ENCODE data around the gene PITPNC1. TPM values are rescaled to one million over a fixed set of nuclear protein-coding genes. Genes with fewer than 3 reads are reported as not detected.

PITPNC1 gene
- total RNA-seq, 1 donor from 2014 or later = 28.7 TPM

DNA sequence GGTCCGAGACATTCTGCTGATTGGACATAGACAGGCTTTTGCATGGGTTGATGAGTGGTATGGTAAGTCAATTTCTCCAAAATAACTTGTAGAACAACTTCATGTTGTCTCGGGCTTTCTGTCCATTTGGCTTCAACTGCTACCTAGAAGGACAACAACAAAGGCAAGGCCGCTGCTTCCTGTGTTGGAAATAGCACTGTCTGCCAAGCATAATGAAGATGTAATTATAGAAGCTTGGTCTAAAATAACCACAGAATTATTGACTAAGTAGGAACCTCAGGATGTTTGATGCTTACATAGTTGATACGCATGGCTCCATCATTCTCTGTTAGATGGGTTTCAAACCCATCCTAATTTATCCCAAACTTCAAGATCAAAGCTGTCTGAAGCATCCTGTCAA, 298.4 kb downstream of the PITPNC1 start:
- Histone ChIP-seq H3K36me3 (ENCODE audit: control insufficient read depth, insufficient read depth, low read length) (no peaks in the 10 kb centered on the region), H3K4me3 (ENCODE audit: low read depth, low read length) (no peak overlapping the region), H3K27me3 (ENCODE audit: control insufficient read depth, insufficient read depth, low read length) (no peaks in the 10 kb centered on the region)
- FAIRE-seq = no peak
- TF ChIP-seq, protein P1, sequence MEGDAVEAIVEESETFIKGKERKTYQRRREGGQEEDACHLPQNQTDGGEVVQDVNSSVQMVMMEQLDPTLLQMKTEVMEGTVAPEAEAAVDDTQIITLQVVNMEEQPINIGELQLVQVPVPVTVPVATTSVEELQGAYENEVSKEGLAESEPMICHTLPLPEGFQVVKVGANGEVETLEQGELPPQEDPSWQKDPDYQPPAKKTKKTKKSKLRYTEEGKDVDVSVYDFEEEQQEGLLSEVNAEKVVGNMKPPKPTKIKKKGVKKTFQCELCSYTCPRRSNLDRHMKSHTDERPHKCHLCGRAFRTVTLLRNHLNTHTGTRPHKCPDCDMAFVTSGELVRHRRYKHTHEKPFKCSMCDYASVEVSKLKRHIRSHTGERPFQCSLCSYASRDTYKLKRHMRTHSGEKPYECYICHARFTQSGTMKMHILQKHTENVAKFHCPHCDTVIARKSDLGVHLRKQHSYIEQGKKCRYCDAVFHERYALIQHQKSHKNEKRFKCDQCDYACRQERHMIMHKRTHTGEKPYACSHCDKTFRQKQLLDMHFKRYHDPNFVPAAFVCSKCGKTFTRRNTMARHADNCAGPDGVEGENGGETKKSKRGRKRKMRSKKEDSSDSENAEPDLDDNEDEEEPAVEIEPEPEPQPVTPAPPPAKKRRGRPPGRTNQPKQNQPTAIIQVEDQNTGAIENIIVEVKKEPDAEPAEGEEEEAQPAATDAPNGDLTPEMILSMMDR (IDR thresholded peaks at IDR 0.05; ENCODE audit: insufficient read depth, low read length, severe bottlenecking) = no peak
- DNase-seq (ENCODE audit: low read depth) = no peak

DNA sequence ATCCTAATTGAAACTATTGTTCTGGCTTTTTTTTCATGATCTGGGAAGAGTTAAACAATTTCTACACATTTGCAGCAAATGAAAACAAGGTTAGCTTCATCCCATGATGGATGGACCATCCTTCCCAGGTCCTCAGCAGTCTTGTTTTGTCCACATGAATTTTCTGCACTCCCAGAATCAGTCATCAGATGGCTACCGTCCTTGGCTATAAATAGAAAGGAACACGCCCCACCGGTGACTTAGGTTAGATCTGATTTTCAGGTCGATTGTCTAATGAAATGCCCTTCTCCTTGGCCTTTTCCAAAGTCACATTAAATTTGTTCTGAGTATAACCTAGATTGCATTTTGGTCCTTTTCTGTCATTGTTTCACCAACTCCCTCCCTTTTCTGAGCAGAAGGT, 299.2 kb downstream of the PITPNC1 start:
- TF ChIP-seq, protein P1 (IDR thresholded peaks at IDR 0.05; ENCODE audit: insufficient read depth, low read length, severe bottlenecking) = no peak
- FAIRE-seq = no peak
- no peaks in the 10 kb centered on the region for H3K36me3 ChIP-seq (ENCODE audit: control insufficient read depth, insufficient read depth, low read length)
- no peak for DNase-seq (ENCODE audit: low read depth)
- no peaks in the 10 kb centered on the region for H3K27me3 ChIP-seq (ENCODE audit: control insufficient read depth, insufficient read depth, low read length)
- no peak overlapping the region for H3K4me3 ChIP-seq (ENCODE audit: low read depth, low read length)

DNA sequence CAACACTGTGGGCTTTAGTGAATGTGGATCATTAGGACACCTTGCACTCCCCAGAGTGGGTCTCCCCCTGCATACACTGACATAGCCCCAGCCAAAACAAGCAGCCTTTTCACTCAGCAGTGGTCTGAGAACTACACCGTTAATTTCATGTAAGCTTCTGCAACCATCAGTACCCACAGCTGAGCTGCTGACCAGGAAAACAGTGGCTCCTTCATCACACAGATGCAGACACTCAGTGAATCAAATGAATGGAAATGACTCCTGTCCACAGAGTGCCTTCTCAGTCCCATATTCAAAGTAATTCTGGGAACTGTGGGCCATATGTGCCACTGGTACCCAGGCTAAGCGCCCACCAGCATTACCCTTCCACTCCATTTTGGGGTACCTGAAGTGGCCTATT, 301.3 kb downstream of the PITPNC1 start:
- H3K4me3 ChIP-seq (ENCODE audit: low read depth, low read length) = no peak overlapping the region
- TF ChIP-seq, protein P1 (IDR thresholded peaks at IDR 0.05; ENCODE audit: insufficient read depth, low read length, severe bottlenecking) = no peak
- FAIRE-seq = no peak
- H3K36me3 ChIP-seq (ENCODE audit: control insufficient read depth, insufficient read depth, low read length) = no peaks in the 10 kb centered on the region
- DNase-seq (ENCODE audit: low read depth) = no peak
- no peaks in the 10 kb centered on the region for H3K27me3 ChIP-seq (ENCODE audit: control insufficient read depth, insufficient read depth, low read length)

- DNase-seq (ENCODE audit: low read depth) (no peak), FAIRE-seq (no peak)
- Histone ChIP-seq H3K27me3 (ENCODE audit: control insufficient read depth, insufficient read depth, low read length) (no peaks in the 10 kb centered on the region), H3K36me3 (ENCODE audit: control insufficient read depth, insufficient read depth, low read length) (no peaks in the 10 kb centered on the region), H3K4me3 (ENCODE audit: low read depth, low read length) (no peak overlapping the region)
- TF ChIP-seq, protein P1 (IDR thresholded peaks at IDR 0.05; ENCODE audit: insufficient read depth, low read length, severe bottlenecking) = no peak
Observed at GRCh38 chr17:67679225-67679624, 302.1 kb downstream of the PITPNC1 start.

DNA sequence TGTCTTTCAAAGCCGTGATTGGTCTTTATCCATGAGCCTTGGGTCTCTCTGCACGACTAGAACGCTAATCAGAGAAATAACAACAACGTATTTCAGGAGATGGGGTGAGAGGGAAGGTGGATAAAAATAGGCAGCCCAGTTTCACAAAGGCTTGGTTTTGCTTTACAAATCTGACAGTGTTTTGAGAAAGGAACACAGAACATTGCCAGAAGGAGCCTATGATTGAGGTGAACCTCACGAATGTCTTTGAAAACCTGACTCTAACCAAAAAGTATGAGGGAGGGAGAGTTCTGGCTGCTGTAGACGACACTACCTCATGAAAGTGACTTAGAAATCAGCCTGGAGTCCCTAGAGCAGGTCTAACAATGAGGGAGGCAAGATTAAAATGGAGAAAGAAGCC, 302.6 kb downstream of the PITPNC1 start:
- no peaks in the 10 kb centered on the region for H3K36me3 ChIP-seq (ENCODE audit: control insufficient read depth, insufficient read depth, low read length)
- TF ChIP-seq, protein P1 (IDR thresholded peaks at IDR 0.05; ENCODE audit: insufficient read depth, low read length, severe bottlenecking) = no peak
- no peak for FAIRE-seq
- no peaks in the 10 kb centered on the region for H3K27me3 ChIP-seq (ENCODE audit: control insufficient read depth, insufficient read depth, low read length)
- no peak for DNase-seq (ENCODE audit: low read depth)
- no peak overlapping the region for H3K4me3 ChIP-seq (ENCODE audit: low read depth, low read length)

GRCh38 chr17:67680445-67681224, 303.6 kb downstream of the PITPNC1 start:
- H3K36me3 ChIP-seq (ENCODE audit: control insufficient read depth, insufficient read depth, low read length) = no peaks in the 10 kb centered on the region
- no peaks in the 10 kb centered on the region for H3K27me3 ChIP-seq (ENCODE audit: control insufficient read depth, insufficient read depth, low read length)
- DNase-seq (ENCODE audit: low read depth) = no peak
- TF ChIP-seq, protein P1 (IDR thresholded peaks at IDR 0.05; ENCODE audit: insufficient read depth, low read length, severe bottlenecking) = no peak
- H3K4me3 ChIP-seq (ENCODE audit: low read depth, low read length) = no peak overlapping the region
- FAIRE-seq = no peak
